ENCODE results near the gene DAB2IP.

The DAB2IP gene

GRCh38 chr9:121742923-121743322, 91.5 kb downstream of the DAB2IP start:
- no peak for DNase-seq (ENCODE audit: low read depth in 1 of 2, low spot score in 1 of 2)

GRCh38 chr9:121743441-121744001, 92.1 kb downstream of the DAB2IP start:
- DNase-seq (ENCODE audit: low read depth in 1 of 2, low spot score in 1 of 2): no peak

DNA sequence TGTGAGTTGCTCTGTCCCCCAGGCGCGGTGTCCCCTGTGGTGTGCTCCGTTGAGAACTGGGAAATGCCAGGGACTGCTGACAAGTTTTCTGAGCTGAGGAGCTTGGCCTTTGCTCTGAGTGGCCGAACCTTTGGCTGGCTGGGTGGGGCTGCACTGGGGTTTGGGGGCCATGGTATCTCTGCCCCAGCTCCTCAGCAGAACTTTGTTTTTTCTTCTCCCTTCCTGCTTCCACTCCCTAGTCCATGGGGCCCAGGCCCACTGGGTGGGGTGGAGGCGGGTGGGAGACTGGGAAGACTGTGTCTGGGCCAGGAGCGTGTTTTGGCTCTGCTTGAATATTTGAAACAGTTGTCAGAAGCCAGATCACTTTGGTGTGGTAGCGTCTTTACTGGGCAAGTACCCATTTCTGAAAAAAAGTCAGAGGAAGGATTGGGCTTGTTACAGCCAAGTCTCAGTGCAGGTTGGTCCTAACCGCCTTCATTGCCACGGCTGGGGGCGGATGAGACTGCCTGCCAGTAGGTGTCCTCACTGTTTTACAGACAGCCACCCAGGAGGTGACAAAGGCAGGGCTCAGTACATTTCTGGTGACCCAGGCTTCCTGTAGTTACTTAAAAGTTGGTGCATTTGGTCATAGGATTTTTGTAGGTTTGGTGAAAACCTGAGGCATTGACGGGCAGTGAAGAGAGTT, 92.7 kb downstream of the DAB2IP start:
- DNase-seq (ENCODE audit: low read depth in 1 of 2, low spot score in 1 of 2): no peak

DNA sequence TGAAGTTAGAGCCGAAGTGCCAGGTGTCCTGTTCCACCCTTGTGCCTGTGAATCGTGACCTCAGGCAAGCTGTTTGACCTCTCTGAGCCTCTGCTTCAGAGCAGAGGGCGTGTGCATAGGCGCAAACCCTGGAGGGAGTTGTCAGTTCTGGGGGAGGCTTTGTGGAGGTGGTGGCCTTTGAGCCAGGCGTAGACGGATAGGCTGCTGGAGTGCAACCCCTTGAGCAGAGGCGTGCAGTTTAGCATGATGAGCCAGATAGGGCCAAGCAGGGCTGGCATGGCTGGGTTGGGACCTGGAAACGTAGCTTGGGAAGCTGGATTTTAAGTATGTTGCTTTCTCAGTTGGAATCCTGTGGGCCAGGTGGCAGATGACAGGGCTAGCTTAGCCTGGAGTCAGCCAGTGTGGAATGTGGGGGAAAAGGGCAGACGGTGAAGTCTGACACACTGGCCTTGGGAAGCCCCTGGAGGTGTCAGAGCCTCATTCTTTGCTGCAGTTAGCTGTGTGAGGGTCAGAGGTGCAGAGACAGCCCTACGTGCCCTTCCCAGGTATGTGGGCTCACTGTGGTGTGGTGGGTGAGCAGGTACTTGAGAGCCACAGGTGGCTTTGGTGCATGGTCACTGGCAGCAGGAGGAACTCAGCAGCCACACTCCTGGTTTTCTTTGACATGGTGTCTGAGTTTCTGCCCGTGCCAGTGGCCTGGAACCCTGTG, 93.4 kb downstream of the DAB2IP start:
- DNase-seq (ENCODE audit: low read depth in 1 of 2, low spot score in 1 of 2): no peak

DNA sequence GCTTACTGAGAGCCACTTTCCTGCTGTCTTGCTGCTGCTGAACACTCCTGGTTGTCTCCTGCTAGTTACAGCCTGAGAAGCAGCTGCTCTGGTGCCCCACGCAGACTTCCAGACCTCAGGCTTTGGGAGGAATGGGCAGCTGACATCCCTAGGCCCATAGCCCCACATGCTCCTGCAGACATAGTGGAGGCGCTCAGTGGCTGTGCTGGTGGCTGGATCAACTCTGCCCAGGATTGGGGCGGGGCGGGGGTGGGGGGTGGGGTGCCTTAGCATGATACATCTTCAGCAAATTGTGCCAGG, 93.9 kb downstream of the DAB2IP start:
- DNase-seq (ENCODE audit: low read depth in 1 of 2, low spot score in 1 of 2): no peak

- DNase-seq (ENCODE audit: low read depth in 1 of 2, low spot score in 1 of 2): no peak
These were observed 95.0 kb downstream of the DAB2IP start for GRCh38 chr9:121746411-121746810.

DNA sequence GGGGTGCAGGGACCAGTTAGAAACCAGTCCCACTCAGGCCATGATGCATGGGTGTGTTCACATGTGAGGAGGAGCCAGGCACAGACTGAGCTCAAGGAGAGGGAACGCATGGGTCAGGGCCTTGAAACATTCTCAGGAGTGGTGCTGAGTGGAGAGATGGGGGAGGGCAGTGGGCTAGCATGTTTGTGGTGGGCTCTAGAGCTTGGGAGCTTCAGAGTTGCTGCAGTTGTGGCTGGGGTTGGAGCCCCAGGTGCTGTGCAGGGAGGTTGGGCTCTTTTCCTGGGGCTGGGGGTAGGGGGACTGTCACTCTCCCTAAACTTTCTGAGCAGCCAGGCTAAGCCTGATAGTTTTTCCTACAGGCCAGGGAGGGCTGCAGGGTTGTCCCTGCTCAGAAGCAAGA, 95.4 kb downstream of the DAB2IP start:
- DNase-seq (ENCODE audit: low read depth in 1 of 2, low spot score in 1 of 2): no peak

DNA sequence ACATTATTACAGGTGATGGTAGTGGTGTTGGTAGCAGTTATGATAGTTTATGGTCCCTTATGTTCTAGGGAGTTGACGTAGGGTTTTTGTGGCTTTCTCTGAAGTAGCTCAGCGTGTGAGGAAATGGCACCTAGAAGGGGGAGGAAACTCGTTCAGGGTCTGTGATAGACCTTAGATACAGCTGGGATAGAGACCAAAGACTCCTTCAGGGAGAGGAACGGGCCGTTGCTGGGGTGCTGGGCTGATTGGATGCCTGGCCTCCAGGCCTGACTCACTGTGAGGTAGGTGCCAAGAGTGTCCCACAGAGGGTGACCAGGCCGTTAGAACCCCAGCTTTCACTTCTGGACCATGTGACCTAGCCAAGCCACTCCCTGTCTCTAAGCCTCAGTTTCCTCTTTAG, 96.6 kb downstream of the DAB2IP start:
- no peak for DNase-seq (ENCODE audit: low read depth in 1 of 2, low spot score in 1 of 2)

DNA sequence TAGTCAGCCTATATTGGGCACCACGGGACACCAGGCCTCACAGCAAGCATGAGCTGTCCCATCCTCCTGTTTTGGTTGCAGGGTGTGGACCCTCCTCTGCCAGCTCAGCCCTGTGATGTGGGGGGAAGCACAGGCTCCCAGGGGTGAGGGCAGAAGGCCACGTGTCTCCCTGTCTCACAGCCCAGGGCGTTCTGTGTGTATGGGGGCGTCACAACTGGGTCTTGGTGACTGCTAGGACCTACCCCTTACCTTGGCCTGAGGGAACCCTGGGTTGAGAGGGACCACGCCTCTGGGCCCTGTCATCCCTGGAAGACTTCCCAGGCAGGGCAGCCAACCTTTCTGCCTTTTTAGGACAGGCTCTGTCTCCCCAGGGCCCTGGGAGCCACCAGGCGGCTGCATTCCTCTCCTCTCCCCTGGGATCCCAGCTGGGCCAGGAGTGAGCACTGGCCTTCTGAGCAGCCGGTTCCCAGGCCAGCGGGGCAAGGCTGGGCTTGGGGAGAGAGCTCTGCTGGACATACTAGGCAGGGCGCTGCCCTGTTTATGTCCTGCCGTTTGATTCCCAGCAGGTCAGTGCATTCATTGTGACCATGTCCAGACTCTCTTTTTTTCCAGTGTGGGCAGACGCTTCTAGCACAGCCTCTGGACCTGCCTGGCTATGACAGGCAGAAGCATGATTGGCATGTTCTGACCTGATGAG, 97.4 kb downstream of the DAB2IP start:
- DNase-seq (ENCODE audit: low read depth in 1 of 2, low spot score in 1 of 2): no peak

- no peak for DNase-seq (ENCODE audit: low read depth in 1 of 2, low spot score in 1 of 2)
These were observed 98.2 kb downstream of the DAB2IP start for GRCh38 chr9:121749614-121750013.

- DNase-seq (ENCODE audit: low read depth in 1 of 2, low spot score in 1 of 2): no peak
These were observed 98.9 kb downstream of the DAB2IP start for GRCh38 chr9:121750259-121750714.

DNA sequence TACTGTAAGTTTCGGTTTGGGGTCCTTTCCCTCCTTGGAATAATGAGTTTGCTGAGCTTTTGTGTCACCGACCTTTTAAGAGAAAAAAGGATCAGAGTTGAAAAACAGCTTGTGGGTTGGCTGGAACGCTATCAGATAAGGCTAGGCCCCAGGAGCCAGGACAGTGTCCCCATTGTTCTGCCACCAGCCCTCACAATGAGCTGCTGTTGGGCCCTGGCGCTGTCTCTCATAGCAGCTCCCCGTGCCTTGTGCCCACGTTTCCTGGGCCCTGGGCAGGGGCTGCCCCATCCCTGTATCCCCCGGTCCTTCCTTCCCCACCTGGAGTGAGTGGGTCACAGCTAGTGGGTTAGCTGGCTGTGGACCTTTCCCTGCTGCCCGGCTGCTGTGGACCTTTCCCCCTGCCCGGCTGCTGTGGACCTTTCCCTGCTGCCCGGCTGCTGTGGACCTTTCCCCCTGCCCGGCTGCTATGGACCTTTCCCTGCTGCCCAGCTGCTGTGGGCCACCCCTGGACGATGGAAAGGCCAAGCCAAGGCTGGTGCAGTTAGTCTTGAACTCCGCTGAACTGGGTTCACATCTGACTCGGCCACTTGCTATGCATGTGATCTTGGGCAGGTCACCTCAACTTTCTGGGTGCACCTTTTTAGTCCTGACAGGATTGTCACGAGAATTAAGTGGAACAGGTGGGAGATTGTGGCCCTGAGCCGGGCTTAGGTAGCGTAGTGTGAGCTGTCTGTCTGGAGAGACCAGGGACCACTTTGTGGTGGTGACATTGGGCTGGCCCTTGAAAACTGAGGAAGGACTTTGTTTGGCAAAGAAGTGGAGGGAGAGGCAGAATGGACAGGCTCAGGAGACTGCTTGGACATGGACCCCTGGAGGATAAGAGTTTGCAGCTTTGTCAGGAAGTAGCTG, 99.5 kb downstream of the DAB2IP start:
- no peak for DNase-seq (ENCODE audit: low read depth in 1 of 2, low spot score in 1 of 2)

GRCh38 chr9:121751686-121752445, 100.4 kb downstream of the DAB2IP start:
- DNase-seq (ENCODE audit: low read depth in 1 of 2, low spot score in 1 of 2): no peak

- no peak for DNase-seq (ENCODE audit: low read depth in 1 of 2, low spot score in 1 of 2)
These were observed 101.5 kb downstream of the DAB2IP start for GRCh38 chr9:121752929-121753328.

DNA sequence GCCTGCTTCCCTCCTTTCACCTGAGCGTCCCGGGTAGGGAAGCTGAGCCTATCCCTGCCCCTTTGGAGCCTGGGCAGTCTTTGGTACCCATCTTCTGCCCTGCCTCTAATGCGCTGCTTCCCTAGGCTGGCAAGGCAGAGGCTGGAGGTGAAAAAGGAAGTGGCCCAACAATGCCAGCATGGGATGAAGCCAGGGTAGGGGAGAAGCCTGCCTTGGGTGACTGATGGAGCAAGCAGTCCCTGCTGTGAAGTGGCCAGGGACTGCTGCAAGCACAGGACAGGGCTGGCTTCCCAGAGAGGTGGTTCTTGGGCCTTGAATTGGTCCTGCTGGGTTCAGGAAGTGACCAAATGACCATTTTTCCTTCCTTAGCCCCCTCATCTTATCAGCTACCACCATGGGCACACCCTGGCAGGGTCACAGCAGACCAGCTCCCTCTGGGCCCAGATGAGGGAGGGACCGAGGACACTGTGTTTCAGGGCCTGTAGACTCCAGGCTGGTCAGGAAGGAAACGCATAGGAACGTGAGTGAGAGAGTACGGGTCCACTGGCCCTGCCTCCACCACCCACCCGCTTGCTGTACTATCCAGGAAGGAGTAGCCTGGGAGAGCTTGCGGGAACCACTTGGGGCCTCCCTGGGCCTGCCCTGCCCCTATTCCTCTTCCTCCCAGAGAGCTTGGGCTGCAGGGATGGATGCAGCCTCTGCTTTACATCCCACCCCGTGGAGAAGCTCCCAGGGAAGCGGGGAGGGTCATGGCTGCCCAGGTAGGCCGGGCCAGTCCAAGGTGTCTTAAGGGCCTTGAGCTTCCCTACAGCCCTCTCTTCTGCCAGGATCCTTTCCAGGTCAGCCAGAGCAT, 102.6 kb downstream of the DAB2IP start:
- DNase-seq (ENCODE audit: low read depth in 1 of 2, low spot score in 1 of 2): no peak

DNA sequence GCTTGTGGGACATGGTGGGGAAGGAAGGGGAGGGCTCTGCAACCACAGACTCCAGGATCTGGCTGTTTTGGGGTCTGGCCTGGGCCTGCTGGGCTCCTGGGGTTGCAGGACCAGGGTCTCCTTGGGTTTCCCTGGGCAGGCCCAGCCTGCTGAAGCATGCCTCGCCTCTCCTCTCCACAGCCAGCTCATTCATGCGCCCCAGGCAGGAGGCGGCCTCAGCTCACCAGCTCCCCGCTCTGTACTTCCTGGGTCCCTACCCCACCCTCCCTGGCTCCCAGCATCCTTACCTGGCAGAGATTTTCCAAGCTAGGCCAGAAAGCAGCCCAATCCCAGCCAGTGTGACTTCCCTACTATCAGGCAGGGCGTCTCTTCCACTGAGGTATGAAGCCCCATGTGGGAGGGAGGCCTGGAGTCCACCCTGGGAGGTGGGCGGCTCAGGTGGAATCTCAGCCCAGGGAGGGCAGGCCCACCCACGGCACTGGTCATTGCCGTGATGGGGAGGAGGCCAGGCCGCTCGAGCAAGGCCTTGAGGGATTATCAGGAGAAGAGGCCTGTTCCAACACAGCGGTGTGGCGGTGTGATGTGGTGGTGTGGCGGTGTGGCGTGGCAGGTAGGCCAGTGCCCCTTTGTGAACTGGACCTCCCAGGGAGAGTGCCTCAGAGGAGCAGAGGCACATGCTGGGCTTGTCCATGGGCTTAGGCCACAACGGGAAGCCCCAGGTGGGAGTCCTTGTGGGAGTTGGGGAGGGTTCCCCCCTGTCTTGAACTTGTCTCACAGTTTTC, 103.4 kb downstream of the DAB2IP start:
- no peak for DNase-seq (ENCODE audit: low read depth in 1 of 2, low spot score in 1 of 2)

DNA sequence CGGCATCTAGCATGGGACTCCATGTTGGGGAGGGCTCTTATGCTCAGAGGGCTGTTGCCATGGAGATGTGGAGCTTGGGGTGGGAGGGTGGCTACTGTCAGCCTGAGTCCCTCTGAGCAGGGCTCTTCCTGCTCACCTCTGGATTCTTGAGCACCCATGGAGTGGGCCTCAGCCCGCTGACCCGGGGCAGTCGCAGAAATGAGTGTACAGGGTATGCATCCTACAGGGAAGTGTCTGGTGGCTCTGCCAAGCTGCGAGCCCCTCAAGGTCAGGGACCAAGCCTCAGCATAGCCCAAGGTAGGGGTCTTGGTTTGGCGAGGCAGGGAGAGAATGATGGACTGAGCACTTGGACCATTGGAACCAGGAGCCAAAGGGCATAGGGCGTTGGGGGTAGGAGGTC, 104.1 kb downstream of the DAB2IP start:
- no peak for DNase-seq (ENCODE audit: low read depth in 1 of 2, low spot score in 1 of 2)

DNA sequence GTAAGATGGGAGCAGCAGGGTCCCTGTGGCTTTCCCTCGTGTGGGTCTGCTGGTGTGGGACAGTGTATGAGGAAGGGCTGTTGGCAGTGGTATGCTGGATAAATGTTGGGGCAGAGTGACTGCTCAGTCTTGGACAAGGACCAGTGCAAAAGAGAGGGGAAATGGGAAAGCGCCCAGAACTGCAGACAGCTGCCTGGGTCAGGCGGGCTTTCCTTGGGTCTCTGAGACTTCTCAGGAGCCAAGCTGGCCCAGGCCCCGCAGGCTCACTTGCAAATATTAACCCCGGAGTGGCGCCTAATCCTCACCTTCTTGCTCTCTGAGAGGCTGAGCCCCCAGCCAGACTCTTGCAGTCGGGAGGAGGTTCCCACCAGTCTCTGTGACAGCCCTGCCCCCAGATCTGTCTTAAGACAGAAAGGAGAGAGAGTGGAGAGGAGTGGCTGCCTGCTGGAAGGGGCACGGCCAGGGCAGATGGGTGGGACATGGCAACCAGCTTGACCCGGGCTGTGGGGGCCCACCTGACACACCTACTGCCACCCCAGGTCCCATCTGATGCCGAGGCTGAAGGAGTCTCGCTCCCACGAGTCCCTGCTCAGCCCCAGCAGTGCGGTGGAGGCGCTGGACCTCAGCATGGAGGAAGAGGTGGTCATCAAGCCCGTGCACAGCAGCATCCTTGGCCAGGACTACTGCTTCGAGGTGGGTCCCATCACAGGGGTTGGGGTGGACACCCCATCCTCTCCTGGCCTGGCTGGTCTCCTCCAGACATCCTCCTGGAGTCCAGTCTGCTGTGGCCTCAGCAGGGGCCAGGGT, 105.2 kb downstream of the DAB2IP start:
- DNase-seq (ENCODE audit: low read depth in 1 of 2, low spot score in 1 of 2): no peak

Measured in activated T-helper 1 cell treated with anti-CD3 and anti-CD28 coated beads, Interleukin-2, amount 50 U/mL, for 16 hours (primary cell).